Stimulated activated CD4-positive, alpha-beta T cell treated with anti-CD3 and anti-CD28 coated beads, Interleukin-12 subunit alpha, Interleukin-12 subunit beta, amount 100 ng/mL, for 24 hours (primary cell): ENCODE data around the gene EIF4E1B.

ENCODE experiments used
- DNase-seq, 2 experiments: peaks; one replicate each; pipeline ENCODE4 v3.0.0-alpha.2; 2020; ENCODE audit warnings: low read depth in 2 of 2

EIF4E1B gene

GRCh38 chr5:176690911-176691310 lies 60.4 kb downstream of the EIF4E1B start:
- DNase-seq = no peak

- DNase-seq = no peak
These were observed 61.0 kb downstream of the EIF4E1B start for GRCh38 chr5:176691524-176691923.

GRCh38 chr5:176692326-176692725 lies 61.9 kb downstream of the EIF4E1B start:
- no peak for DNase-seq

- DNase-seq = no peak
These were observed 62.5 kb downstream of the EIF4E1B start for GRCh38 chr5:176692839-176693476.

GRCh38 chr5:176693477-176693851 lies 63.0 kb downstream of the EIF4E1B start:
- no peak for DNase-seq

GRCh38 chr5:176694146-176694545 lies 63.7 kb downstream of the EIF4E1B start:
- DNase-seq = no peak

- no peak for DNase-seq
These were observed 64.2 kb downstream of the EIF4E1B start for GRCh38 chr5:176694631-176695030.

GRCh38 chr5:176695073-176695472 lies 64.6 kb downstream of the EIF4E1B start:
- no peak for DNase-seq
